Testis (tissue), 2 donors: Measurements from ENCODE around the gene LRMDA.

Experiments
- POLR2A ChIP-seq: fragments of 450-650 bp; IDR thresholded peaks from one replicate; pipeline ENCODE4 v1.6.1; 2017; ENCODE audit warnings: antibody characterized with exemption, mild to moderate bottlenecking, moderate library complexity
- TF ChIP-seq, protein P1 (sequence below), 3 experiments: fragments of 450-650 bp in 2 of 3; fragments of 200-600 bp in 1 of 3; sonication (generic) in 1 of 3; IDR thresholded peaks; one replicate each; pipeline ENCODE4 v1.5.1; 2016 to 2019; ENCODE audit warnings: antibody characterized with exemption in 3 of 3, mild to moderate bottlenecking in 2 of 3, moderate library complexity in 1 of 3

DNA sequence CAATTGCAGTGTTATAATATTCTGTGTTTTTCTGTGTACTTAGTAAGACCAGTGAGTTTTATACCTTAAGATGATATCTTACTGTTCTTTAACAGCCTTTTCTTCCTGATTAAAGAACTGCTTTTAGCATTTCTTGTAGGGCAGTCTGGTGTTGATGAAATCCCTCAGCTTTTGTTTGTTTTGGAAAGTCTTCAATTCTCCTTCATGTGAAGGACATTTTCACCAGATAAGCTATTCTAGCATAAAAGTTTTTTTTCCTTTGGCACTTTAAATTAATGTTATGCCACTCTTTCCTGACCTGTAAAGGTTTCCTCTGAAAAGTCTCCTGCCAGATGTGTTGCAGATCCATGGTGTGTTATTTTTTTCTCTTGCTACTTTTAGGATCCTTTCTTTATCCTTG is 1059.8 kb downstream of the LRMDA start:
- TF ChIP-seq, protein P1, sequence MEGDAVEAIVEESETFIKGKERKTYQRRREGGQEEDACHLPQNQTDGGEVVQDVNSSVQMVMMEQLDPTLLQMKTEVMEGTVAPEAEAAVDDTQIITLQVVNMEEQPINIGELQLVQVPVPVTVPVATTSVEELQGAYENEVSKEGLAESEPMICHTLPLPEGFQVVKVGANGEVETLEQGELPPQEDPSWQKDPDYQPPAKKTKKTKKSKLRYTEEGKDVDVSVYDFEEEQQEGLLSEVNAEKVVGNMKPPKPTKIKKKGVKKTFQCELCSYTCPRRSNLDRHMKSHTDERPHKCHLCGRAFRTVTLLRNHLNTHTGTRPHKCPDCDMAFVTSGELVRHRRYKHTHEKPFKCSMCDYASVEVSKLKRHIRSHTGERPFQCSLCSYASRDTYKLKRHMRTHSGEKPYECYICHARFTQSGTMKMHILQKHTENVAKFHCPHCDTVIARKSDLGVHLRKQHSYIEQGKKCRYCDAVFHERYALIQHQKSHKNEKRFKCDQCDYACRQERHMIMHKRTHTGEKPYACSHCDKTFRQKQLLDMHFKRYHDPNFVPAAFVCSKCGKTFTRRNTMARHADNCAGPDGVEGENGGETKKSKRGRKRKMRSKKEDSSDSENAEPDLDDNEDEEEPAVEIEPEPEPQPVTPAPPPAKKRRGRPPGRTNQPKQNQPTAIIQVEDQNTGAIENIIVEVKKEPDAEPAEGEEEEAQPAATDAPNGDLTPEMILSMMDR (IDR thresholded peaks at IDR 0.05): no peak
- TF ChIP-seq POLR2A: no peak
